Activated CD4-positive, alpha-beta T cell treated with anti-CD3 and anti-CD28 coated beads, Interleukin-2, amount 50 U/mL, for 4 hours (primary cell): ENCODE measurements around the gene C4orf17.

Experiments
- DNase-seq, 2 experiments: peaks; one replicate each; pipeline ENCODE4 v3.0.0-alpha.2; 2020

The C4orf17 gene

DNA sequence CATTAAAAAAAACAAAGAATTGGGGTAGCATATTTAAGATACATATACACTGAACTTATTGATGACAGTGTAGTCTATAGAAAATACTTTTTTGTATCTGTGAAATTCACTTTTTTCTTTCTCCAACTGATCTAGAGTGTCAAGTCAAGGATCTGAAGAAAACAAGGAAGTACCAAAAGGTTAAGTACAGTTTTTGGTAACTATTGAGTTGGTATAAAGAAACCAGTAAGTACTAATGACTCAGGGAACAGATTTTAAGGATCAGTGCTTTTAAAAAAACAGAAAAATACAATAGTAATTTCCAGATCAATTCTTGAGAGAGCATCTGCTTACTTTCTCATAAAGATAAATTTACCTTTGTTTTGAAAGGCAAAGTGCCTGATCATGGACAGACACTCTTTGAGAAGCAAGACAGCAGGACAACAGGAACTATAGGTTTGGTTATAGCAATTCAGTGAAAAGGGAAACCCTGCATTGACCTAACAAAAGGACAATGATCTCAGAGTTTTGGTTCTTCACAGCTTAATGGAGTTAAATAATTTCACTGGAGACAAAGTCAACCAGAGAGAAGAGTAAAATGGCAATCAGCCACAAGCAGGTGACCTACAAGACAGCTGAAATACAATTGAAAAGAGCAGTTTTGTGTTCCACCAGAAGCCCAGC lies 29.6 kb downstream of the C4orf17 start:
- no peak for DNase-seq

DNA sequence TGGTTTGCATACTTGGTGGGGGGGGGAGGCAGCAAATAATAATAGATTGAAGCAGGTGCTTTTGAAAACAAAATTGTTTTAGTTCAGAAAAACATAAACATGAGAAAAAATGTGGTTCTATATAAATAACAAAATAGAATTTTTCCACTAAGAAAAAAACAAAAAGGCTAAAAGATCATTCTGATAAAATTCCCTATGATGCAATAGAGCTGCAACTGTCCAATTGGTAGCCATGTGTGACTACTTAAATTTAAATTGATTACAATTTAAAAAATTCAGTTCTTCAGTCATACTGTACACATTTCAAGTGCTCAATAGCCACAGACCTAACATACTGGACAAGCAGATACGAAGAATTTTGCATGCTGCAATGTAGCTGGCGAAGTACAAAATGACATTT lies 42.1 kb downstream of the C4orf17 start:
- DNase-seq: no peak

DNA sequence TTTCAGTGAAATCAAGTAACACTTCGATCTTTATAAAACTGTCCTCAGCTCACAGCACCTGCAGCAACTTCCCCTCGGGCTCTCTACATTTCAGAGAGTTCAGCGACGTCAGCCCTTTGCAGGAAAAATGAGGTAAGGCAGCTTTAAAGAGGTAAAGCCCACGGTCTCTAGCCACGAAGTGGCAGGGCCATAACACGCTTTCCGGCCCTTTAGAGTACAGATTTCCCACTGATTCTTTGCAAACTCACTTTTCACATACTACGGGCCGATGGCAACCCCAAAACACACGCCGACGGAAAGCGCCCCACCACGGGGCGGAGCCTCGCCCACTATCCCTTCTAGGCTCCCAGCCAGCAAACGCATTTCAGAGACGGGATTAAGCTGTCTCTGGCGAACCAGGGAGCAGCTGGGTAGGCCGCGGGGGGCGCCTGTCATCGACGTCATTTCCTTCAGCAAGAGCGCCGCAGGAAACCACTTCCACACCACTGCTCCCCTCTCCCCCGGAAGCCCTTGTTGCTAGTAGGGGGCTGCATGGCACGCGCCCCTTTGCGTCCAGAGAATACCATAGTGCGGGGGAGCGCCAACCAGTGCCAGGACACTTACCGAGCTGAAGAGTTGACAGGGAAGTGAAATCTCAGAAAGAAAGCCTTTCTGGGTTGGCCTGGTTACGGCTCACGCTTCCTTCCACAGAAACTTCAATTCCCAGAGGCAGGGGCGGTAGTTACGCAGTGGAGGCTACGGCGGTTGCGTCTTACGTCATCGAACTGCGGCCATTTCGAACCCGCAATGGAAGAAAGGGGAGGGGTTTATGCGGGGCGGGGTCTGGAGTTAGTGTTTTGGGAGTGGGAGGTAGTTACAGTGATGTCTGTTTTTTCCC lies 52.7 kb downstream of the C4orf17 start, which contains the start of gene TRMT10A:
TSS of gene TRMT10A (minus strand) at position 730 of the 877 bp plus-strand sequence. CDS start 4,701 bp downstream, outside the sequence.
- peak; percentile 94 to 95 for DNase-seq

DNA sequence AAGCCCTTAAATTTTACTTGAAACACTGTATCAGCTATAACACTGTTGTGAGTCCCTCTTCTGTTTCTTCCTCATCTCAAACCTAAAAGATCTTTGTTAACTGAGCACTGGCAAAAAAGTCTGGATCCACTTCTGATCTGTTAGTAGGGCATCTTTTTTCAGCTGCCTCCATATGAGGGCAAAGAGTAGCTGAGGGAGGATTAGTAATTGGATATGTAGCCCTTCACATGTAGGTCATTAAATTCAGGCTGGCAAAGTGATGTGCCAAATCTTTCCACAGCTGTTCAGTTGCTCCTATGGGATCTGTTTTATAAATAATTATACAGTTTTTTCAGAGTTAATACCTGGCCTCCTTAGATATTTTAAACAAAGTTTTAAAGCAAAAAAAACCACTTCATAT lies 54.1 kb downstream of the C4orf17 start:
- no peak for DNase-seq

DNA sequence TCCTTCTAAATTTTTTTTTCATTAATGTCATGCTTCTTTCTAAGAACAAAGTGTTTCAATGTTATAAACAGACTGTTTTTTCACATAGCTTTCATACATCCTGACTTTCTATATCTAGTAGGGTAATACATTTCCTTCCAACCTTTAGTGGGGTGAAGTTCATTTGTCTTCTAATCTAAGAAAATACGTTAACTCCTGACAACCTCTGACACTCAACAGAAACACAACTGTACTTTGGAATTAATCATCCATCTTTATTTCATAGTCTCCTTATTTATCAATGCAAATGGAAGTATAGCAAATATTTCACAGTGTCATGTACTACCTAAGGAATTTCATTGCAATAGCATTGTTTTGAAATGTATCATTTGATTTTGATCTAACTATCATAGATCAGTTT lies 61.1 kb downstream of the C4orf17 start:
- DNase-seq: no peak

DNA sequence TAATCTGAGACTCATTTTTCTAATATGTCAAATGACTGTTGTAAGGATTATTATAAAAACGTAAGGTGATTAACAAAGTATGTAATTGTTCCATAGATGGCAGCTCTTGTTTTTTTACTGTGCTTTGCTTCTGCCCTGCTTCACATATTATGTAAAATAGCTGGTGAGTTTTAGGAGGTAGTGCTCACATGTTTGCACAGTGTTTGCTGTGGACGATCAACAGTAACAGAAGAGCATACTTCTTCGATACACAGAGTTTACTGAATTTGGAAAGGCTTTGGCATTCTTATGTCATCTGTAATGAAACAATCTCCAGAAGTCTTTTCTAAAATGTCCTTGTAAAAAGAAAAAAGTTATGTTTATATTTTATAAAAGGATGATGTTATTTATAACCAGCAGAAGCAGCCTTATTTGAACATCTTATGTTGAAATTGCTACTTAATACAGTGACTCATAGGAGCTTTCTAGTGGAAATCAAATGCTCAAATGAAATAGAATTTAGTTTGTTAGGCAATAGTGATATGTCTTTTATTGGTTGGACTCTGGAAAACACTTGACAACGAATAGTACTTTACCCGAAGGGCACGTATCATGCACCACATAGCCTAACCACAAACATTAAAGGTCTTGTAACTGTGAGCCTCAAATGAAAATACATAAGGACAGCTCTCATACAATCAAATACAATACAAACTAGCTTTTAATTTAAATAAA lies 61.9 kb downstream of the C4orf17 start:
- no peak for DNase-seq

DNA sequence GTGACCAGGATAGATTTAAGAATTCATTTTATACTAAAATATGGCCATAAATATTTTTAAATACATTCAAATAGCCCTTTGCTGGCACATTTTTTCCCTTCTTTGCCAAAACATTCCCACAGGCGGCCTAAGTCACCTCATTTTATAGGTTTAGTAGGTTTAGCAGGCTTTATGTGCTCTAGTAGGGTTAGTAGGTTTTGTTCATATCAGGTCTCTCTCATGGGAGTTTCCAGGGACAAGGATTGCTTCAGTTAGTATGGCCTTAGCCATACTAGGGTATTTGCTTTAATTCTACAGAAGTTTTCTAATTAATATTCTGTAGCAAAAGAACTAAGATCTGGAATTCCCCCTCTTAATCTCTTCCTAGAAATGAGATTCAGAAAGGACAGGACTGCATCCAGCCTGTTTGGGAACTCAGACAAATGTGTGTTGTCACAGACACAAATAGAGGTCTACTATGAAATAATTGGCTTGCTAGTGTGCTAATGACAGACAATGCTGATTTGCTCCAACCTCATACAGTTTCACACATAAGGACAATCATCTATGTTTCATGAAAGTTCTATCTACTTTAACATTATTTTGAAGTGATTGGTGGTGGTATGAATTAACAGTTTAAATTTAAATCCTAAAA lies 63.0 kb downstream of the C4orf17 start:
- DNase-seq: no peak

DNA sequence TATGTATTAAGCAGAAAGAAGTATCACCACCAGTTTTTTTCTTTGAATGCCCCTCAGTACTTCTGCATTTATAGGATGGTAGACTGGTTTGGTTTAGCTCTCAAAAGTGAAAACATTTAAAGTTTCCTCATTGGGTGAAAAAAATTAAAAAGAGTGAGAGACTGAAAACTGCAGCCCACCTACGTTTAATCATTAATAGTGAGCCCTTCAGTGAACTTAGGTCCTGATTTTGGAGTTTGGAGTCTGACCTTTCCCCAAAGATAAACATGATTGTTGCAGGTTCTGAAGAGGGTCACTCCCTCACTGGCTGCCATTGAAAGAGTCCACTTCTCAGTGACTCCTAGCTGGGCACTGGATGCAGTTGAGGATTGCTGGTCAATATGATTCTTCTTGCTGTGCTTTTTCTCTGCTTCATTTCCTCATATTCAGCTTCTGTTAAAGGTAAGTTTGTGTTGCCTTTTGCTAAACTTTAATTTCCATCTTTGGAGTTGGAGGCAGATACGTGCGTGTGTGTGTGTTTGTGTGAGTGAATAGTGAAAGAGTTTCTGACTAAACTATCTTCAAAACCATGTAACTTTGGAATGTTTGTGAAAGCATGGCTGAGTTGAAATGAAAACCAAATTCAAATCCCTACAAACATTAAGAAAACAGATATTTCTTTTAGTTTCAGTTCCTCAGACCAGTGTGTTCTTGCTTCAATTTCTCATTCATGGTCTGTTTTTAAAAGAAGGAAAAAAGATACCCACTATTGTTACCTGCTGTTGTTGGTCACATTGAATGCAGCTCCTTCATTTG lies 63.9 kb downstream of the C4orf17 start, which contains the start of gene MTTP:
TSS of gene MTTP (plus strand) at position 295 of the 795 bp plus-strand sequence. CDS start at position 381, 86 bp downstream.
- DNase-seq: no peak

DNA sequence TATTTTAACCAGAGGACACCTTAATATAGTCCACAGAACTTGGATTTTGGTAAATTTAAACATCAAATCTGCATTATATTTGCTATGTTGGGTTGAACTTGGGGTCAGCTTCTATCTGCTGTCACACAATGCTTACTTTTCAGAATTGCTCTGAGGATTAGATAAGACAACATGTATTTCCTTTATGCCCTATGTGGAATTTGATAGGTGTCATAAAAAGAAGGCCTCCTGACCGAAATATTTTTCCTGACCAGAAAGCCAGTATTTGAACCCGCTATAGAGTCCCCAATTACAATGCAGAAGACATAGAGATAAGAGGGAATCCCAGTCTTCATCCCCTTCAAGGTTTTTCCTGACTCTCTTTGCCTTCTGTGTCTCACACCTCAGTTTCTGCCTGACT lies 67.9 kb downstream of the C4orf17 start:
- DNase-seq: no peak

DNA sequence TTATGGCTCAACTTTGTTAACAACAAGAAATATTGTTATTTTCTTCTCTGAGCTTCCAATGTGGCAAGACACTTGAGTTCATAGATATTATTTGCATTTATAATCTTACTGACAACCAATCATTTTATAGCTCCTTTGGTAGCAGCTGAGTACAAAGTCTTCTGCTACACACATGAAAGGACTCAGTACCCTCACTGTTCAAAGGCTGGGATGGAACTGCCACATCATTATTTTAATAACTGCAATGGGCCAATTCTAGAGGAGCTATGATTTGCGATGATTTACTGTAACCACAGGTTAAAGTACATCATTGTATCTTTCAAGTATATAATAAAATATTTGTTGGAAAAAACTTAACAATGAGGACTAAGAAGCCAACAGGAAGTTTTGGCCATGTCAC lies 74.7 kb downstream of the C4orf17 start:
- DNase-seq: no peak

DNA sequence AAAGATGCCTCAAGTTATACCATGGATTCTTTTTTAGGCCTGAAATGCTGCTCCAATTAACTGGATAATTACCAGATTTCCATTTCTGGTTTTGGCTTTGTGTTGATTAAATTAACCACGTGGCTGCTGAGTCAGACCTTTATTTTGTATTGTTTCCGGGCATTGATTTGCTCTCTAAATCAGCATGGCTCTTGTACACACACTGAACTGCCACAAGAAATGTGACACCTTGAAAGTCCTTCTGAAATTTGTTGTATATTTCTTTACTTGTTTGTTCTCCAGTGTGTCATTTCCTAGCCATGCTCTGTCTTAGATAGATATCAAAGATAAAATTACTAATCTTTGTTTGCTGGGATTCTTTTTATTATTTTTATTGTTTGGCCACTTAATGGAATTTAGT lies 75.5 kb downstream of the C4orf17 start:
- no peak for DNase-seq

DNA sequence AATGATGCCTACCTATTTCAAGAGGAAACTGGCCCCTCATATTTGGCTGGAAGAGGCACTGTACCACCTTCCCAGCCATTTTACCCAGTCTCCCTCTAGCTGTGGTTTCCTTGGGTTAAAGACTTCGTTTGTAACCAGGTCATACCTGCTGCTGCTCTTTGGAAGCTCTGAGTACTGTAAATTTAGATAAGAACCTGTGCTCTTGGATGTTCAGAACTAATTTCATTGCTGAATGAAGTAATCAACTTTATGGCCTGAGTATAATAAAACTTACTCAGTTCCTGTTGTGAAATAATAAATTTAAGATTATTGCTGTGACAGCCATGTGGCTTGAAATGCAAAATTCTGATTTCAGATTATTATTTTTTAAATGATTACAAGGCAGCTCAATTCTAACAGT lies 76.0 kb downstream of the C4orf17 start:
- DNase-seq: no peak

DNA sequence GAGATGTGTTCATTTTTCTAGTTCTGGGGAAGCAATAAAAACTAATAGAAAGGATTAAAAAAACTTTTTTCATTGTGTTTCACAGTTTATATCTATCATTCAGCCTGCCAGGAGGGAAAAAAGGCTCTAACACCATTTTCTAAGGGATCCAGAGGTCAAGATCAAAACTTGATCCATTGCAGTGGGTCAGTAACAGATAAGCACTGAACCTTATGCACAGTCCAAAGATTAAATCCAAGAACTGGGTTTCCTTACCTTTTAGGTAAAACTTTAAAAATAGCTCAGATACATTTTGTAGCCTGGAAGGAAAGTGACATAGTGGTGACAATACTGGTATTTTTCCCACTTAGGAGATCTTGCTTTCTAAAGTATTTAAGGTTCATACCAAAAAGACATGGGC lies 76.5 kb downstream of the C4orf17 start:
- no peak for DNase-seq

DNA sequence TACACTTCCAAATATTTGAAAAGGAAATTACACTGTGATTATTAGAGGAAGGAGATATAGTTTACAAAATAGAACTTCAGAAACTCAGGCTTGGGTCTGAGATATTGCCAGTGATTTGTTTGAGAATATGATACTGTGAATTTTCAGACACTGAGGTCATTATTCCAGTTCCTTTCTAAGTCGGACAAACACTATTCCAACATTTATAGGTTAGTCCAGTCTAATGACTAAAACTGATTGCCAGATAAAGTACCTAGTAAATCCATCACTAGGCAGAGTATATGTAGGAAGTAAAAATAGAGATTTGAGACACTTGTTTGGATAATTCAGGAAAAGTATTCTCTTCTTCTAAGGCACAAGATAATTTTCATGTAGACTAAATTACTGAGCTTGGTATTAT lies 77.0 kb downstream of the C4orf17 start:
- DNase-seq: no peak

DNA sequence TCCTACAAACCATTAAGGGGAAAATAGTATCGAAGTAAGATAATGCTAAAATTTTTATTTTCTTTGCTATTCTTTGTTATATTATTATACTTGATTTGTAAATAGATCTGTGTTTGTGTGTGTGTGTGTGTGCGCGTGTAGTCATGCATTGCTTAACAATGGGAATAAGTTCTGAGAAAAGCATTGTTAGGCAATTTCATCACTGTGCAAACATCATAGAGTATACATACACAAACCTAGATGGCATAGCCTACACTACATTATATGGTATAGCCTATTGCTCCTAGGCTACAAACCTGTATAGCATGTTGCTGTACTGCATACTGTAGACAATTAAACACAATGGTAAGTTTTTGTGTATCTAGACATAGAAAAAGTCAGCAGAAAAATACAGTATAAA lies 80.9 kb downstream of the C4orf17 start:
- no peak for DNase-seq
